OCI-M1 (cell line): ENCODE data around the gene ATOX1.
"Not testable (repeated sequence)": the region's sequence is repeated elsewhere in the genome, so short reads cannot be mapped to it uniquely, and the experiment has no call there.

Source experiments
- DNase-seq: peaks from one replicate; lab custom pipeline; 2025; lab: John Stamatoyannopoulos, UW

ATOX1 gene

DNA sequence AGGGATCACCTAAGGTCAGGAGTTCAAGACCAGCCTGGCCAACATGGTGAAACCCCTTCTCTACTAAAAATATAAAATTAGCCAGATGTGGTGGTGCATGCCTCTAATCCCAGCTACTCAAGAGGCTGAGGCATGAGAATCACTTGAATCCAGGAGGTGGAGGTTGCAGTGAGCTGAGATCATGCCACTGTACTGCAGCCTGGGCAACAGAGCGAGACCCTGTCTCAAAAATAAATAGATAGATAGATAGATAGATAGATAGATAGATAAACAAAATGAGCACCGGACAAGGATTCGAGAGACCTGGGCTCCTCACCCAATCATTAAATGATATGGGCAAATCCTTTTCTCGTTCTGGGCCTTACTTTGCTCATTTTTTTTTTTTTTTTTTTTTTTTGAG, 60.4 kb downstream of the ATOX1 start:
- DNase-seq, result not testable (repeated sequence)

DNA sequence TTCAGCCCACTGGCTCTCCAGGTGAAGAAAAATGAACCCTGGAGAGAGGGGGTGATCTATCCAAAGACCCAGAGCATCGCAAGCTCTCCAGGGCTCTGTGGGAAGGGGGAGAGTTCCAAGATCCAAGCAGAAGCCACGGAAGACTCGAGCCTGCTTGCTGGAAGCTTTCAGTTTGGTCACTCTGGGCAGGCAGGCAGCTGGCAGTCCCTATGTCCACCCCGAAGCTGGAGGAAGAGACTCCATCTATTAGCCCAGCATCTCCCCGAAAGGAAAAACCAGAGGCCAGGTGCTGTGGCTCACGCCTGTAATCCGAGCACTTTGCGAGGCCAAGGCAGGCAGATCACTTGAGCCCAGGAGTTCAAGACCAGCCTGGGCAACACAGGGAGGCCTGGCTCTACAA, 61.0 kb downstream of the ATOX1 start:
- DNase-seq, result no peak

- no peak for DNase-seq
Observed at GRCh38 chr5:151696470-151697061, 61.9 kb downstream of the ATOX1 start.

DNA sequence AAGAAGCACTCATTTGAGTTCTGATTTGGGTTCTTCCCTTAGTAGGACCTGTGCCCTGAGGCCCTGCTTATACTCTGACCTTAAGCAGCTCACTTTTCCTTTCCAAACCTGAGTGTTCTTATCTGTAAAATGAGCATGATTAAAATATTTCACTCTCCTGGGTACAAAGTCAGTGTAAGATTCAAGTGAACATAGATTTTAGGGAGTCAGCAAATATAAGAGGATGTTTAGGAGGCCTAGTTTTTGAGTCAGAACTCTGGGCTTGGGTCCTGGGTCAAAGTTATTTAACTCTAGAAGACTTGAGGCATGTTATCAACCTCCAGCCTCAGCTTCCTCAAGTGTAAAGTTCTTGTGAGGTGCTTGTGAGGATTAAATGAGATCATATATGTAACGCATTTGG, 63.0 kb downstream of the ATOX1 start:
- DNase-seq, result no peak

DNA sequence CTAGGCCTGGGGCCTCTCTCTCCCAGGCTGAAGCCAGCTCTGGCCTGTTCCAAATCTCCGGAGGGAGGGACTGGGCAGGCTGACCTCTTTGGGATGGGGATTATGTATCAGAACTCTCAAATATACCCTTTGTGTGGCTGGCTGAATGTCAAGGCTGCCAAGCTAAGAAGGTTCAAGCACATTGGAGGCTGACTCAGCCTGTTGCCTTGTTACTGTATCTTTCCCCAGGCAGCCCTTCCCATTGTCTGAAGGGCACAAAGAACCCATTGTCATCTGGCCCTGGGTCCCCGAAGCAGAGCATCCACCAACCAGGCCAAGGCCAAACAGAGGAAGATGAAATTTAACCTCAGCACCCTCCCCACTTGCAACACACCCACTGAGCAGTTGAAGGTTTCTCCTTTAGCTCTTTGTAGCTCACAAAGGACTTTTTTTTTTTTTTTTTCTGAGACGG, 64.4 kb downstream of the ATOX1 start:
- no peak for DNase-seq
